Measurements from ENCODE around the gene PLCB2. TPM values are rescaled to one million over a fixed set of nuclear protein-coding genes. Genes with fewer than 3 reads are reported as not detected.

PLCB2 gene
- total and polyA plus RNA-seq, 9 of the 15 experiments (the other 6 are each of a cell fraction or from before 2014, with no cell fraction given) = 0.37 to 12.3 (median 8.0) TPM

DNA sequence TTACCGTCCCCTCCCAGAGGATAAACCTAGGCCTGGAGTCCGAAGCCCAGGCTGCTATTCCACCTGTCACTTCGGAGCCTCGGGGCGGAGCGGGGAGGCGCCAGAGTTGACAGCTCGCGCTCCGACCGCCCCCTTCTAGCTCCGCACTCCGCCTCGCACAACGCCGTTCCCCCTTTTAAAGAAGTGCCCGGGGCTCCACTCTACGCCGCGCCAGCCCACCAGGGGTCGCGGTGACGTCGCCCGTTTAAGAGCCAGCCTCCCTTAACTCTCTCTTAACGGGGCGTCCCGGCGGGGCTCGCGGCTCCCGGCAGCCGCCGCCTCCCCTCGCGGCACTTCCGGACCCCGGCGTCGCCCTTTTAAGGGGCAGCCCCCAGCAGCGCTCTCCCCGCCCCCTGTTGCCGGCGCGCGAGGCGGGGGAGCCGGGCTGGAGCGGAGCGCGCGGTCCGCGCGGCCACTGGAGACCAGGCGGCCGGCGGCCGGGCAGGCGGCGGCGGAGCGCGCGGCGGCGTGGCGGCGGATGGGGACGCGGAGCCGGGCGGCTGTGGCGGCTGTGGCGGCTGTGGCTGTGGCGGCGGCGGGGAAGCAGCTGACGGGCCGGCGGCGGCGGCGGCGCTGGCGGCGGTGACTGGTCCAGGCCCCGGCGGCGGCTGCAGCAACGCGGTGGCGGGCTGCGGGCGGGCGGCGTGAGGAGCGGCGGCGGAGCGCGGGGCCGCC is 15.7 kb upstream of the PLCB2 start, which contains the start of gene INAFM2 (continued):
- TF ChIP-seq ZNF551 (CRISPR knock-in tag; IDR thresholded peaks at IDR 0.05) (no peak), ZNF436 (CRISPR knock-in tag; IDR thresholded peaks at IDR 0.05) (no peak), HCFC1 (IDR thresholded peaks at IDR 0.05; ENCODE audit: low read depth, low read length) (peak; percentile 62), GATAD2B (IDR thresholded peaks at IDR 0.05; ENCODE audit: borderline replicate concordance) (peak; percentile 48; the same call in 1 of the 2 replicates), HMGN3 (IDR thresholded peaks at IDR 0.05; ENCODE audit: borderline replicate concordance, extremely low read depth, insufficient read length, low read depth, low read length) (peak; percentile 65), ESRRB (CRISPR knock-in tag; IDR thresholded peaks at IDR 0.05; ENCODE audit: borderline replicate concordance) (no peak), POLR2AphosphoS5 (IDR thresholded peaks at IDR 0.05; ENCODE audit: control insufficient read depth, insufficient read depth, low read depth, low read length) (no peak; the same call in 1 of the 2 replicates), ADNP (tag; IDR thresholded peaks at IDR 0.05) (no peak), PHF8 (IDR thresholded peaks at IDR 0.05; ENCODE audit: borderline replicate concordance, low read length) (peak; percentile 53; the same call in 1 of the 2 replicates), POLR2H (tag; IDR thresholded peaks at IDR 0.05; ENCODE audit: low read depth) (no peak), ZNF79 (CRISPR knock-in tag; IDR thresholded peaks at IDR 0.05; ENCODE audit: low read depth) (no peak), CC2D1A (IDR thresholded peaks at IDR 0.05) (no peak), NR2C2 (CRISPR knock-in tag; IDR thresholded peaks at IDR 0.05) (peak; percentile 59; the same call in 1 of the 2 replicates), NR2C2 (tag; IDR thresholded peaks at IDR 0.05) (no peak), TCF7L2 (IDR thresholded peaks at IDR 0.05; ENCODE audit: low read depth, low read length) (no peak), NFE2 (IDR thresholded peaks at IDR 0.05; ENCODE audit: low read depth) (no peak), JUNB (CRISPR knock-in tag; conservative IDR thresholded peaks at IDR 0.05) (no peak), ATF2 (CRISPR knock-in tag; IDR thresholded peaks at IDR 0.05) (no peak), NBN (IDR thresholded peaks at IDR 0.05; ENCODE audit: low read depth) (no peak), MAFK (IDR thresholded peaks at IDR 0.05; ENCODE audit: low read length) (no peak), RAD21 (CRISPR knock-in tag; conservative IDR thresholded peaks at IDR 0.05 in 1 of 2, IDR thresholded peaks at IDR 0.05 in 1 of 2) (peak; percentile 34 to 47; a peak in 3 of 4 replicates), ARNT (IDR thresholded peaks at IDR 0.05) (no peak)
- TF ChIP-seq, protein P1, sequence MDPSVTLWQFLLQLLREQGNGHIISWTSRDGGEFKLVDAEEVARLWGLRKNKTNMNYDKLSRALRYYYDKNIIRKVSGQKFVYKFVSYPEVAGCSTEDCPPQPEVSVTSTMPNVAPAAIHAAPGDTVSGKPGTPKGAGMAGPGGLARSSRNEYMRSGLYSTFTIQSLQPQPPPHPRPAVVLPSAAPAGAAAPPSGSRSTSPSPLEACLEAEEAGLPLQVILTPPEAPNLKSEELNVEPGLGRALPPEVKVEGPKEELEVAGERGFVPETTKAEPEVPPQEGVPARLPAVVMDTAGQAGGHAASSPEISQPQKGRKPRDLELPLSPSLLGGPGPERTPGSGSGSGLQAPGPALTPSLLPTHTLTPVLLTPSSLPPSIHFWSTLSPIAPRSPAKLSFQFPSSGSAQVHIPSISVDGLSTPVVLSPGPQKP (CRISPR knock-in tag; IDR thresholded peaks at IDR 0.05) = no peak
- TF ChIP-seq, protein P2, sequence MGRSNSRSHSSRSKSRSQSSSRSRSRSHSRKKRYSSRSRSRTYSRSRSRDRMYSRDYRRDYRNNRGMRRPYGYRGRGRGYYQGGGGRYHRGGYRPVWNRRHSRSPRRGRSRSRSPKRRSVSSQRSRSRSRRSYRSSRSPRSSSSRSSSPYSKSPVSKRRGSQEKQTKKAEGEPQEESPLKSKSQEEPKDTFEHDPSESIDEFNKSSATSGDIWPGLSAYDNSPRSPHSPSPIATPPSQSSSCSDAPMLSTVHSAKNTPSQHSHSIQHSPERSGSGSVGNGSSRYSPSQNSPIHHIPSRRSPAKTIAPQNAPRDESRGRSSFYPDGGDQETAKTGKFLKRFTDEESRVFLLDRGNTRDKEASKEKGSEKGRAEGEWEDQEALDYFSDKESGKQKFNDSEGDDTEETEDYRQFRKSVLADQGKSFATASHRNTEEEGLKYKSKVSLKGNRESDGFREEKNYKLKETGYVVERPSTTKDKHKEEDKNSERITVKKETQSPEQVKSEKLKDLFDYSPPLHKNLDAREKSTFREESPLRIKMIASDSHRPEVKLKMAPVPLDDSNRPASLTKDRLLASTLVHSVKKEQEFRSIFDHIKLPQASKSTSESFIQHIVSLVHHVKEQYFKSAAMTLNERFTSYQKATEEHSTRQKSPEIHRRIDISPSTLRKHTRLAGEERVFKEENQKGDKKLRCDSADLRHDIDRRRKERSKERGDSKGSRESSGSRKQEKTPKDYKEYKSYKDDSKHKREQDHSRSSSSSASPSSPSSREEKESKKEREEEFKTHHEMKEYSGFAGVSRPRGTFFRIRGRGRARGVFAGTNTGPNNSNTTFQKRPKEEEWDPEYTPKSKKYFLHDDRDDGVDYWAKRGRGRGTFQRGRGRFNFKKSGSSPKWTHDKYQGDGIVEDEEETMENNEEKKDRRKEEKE (IDR thresholded peaks at IDR 0.05; ENCODE audit: borderline replicate concordance in 1 of 2, control insufficient read depth in 1 of 2, low read depth in 2 of 2, low read length in 1 of 2) = no peak
